ENCODE results near the gene DICER1. TPM values are rescaled to one million over a fixed set of nuclear protein-coding genes. Genes with fewer than 3 reads are reported as not detected.

DICER1 gene
- total RNA-seq, 1 donor from 2014 or later: 104 TPM

GRCh38 chr14:95039993-95040348 is 117.4 kb downstream of the DICER1 start:
- DNase-seq (ENCODE audit: low read depth, low spot score): no peak
- no peak overlapping the region for H3K27ac Mint-ChIP-seq (ENCODE audit: unreplicated experiment)
- H3K27me3 Mint-ChIP-seq (ENCODE audit: low read depth): no peaks in the 10 kb centered on the region
- H3K9me3 Mint-ChIP-seq: no peaks in the 10 kb centered on the region
- H3K4me3 Mint-ChIP-seq: no peak overlapping the region
- H3K36me3 Mint-ChIP-seq (ENCODE audit: low read depth): no peaks in the 10 kb centered on the region
- H3K4me1 Mint-ChIP-seq: peaks cover under 1% of the 10 kb centered on the region
- no peak for TF ChIP-seq CTCF (conservative IDR thresholded peaks at IDR 0.05)

- Mint-ChIP-seq H3K4me3 (no peak overlapping the region), H3K36me3 (ENCODE audit: low read depth) (no peaks in the 10 kb centered on the region), H3K27me3 (ENCODE audit: low read depth) (no peaks in the 10 kb centered on the region), H3K9me3 (no peaks in the 10 kb centered on the region), H3K4me1 (no peaks in the 10 kb centered on the region), H3K27ac (ENCODE audit: unreplicated experiment) (no peak overlapping the region)
- DNase-seq (ENCODE audit: low read depth, low spot score): no peak
- no peak for TF ChIP-seq CTCF (conservative IDR thresholded peaks at IDR 0.05)
Measured at GRCh38 chr14:95039259-95039992, 117.9 kb downstream of the DICER1 start.

GRCh38 chr14:95038521-95039250 is 118.6 kb downstream of the DICER1 start:
- TF ChIP-seq CTCF (conservative IDR thresholded peaks at IDR 0.05): no peak
- Mint-ChIP-seq H3K36me3 (ENCODE audit: low read depth) (no peaks in the 10 kb centered on the region), H3K4me3 (no peak overlapping the region), H3K27me3 (ENCODE audit: low read depth) (no peaks in the 10 kb centered on the region), H3K27ac (ENCODE audit: unreplicated experiment) (no peak overlapping the region), H3K4me1 (no peaks in the 10 kb centered on the region), H3K9me3 (no peaks in the 10 kb centered on the region)
- no peak for DNase-seq (ENCODE audit: low read depth, low spot score)

- Mint-ChIP-seq H3K4me3 (no peak overlapping the region), H3K27me3 (ENCODE audit: low read depth) (no peaks in the 10 kb centered on the region), H3K27ac (ENCODE audit: unreplicated experiment) (no peak overlapping the region), H3K9me3 (peaks cover 2% of the 10 kb centered on the region), H3K4me1 (no peaks in the 10 kb centered on the region), H3K36me3 (ENCODE audit: low read depth) (peaks cover 2% of the 10 kb centered on the region)
- no peak for DNase-seq (ENCODE audit: low read depth, low spot score)
- TF ChIP-seq CTCF (conservative IDR thresholded peaks at IDR 0.05): no peak
Measured at GRCh38 chr14:95037273-95037672, 120.1 kb downstream of the DICER1 start.

Small RNA genes lying within 50 kb of the gene (microRNA-seq; reads per million reads assigned to microRNA genes)
- gene MIR3173: 13.0 reads per million, percentile 27 among the genes with 10 or more reads in this experiment

Other genes starting within 250 kb of the DICER1 start
- 7.7 and 8.9 TPM in 2 replicates for gene CLMN, start 162.4 kb upstream of the DICER1 start, total RNA-seq

All from neural crest cell (in vitro differentiated cells).